RWPE1 (cell line): ENCODE results near the gene RBM4B.

Source experiments
- CTCF ChIA-PET: fragments of 350-600 bp; sonication (Branson Sonifier 250); formaldehyde crosslinking; extraction: SDS; loops from one replicate; lab custom pipeline; 2021; lab: Yijun Ruan, JAX
- POLR2A ChIA-PET: fragments of 400-600 bp; formaldehyde crosslinking; extraction: SDS; loops from one replicate; lab custom pipeline; 2020; ENCODE audit warnings: antibody characterized with exemption; ENCODE audit not compliant: low non-redundant PET; lab: Yijun Ruan, JAX
- DNase-seq: peaks from one replicate; pipeline ENCODE4 v3.0.0; 2012; ENCODE audit warnings: low spot score
- H3K27ac ChIP-seq: fragments of 450-650 bp; 2 replicates; pipeline ENCODE4 v1.5.1; 2017
- TF ChIP-seq, protein P1 (sequence below): fragments of 450-650 bp; conservative IDR thresholded peaks from 2 replicates; pipeline ENCODE4 v1.5.1; 2017; ENCODE audit warnings: low read depth, mild to moderate bottlenecking

Gene RBM4B

DNA sequence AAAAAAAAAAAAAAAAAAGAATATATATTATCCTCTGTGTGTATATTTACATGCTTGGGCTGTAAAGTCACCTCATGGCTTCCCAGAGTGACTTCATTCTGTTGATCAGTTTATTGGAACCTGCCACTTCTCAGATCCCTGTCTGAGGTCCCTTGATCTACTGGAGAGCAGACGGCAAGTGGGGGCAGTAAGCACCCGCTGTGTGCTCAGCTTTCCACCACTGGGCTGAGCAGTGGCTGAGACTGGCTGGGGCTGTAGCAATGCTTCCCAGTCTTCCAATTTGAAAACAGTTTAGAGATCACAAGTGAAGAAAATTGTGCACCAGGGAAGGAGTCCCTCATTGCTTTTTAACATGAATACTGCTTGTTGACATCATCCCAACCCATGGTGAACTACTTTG lies 6.9 kb upstream of the RBM4B start:
- peak overlapping the region; percentile 96 for H3K27ac ChIP-seq
- TF ChIP-seq, protein P1, sequence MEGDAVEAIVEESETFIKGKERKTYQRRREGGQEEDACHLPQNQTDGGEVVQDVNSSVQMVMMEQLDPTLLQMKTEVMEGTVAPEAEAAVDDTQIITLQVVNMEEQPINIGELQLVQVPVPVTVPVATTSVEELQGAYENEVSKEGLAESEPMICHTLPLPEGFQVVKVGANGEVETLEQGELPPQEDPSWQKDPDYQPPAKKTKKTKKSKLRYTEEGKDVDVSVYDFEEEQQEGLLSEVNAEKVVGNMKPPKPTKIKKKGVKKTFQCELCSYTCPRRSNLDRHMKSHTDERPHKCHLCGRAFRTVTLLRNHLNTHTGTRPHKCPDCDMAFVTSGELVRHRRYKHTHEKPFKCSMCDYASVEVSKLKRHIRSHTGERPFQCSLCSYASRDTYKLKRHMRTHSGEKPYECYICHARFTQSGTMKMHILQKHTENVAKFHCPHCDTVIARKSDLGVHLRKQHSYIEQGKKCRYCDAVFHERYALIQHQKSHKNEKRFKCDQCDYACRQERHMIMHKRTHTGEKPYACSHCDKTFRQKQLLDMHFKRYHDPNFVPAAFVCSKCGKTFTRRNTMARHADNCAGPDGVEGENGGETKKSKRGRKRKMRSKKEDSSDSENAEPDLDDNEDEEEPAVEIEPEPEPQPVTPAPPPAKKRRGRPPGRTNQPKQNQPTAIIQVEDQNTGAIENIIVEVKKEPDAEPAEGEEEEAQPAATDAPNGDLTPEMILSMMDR = no peak
- ChIA-PET POLR2A (no interaction called here), CTCF (interaction anchor here (0.6 kb wide), 1 partner anchor 256 kb away, joined by 3 read pairs; no protein-coding TSS in a partner anchor)
- no peak for DNase-seq

DNA sequence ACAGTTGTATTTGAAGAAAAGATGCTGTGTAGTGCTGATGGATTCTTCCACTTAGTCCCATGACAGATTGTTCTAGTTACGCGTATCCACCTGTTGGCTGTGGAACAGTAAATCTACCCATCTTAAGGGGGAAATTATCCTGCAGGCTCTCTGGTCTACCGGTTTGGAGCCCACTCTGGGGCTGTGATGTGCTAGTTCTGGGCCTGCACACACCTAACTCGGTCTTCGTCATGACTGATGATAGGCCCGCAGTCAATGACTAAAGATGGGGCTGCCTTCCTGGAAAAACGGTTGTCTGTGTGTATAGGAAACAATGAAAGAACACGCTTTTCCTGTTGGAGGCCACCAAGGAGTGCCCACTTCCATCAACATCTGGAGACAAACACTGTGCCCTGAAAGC lies 6.2 kb upstream of the RBM4B start:
- TF ChIP-seq, protein P1 = no peak
- CTCF ChIA-PET = no interaction called here
- POLR2A ChIA-PET = no interaction called here
- no peak overlapping the region for H3K27ac ChIP-seq
- DNase-seq = no peak

DNA sequence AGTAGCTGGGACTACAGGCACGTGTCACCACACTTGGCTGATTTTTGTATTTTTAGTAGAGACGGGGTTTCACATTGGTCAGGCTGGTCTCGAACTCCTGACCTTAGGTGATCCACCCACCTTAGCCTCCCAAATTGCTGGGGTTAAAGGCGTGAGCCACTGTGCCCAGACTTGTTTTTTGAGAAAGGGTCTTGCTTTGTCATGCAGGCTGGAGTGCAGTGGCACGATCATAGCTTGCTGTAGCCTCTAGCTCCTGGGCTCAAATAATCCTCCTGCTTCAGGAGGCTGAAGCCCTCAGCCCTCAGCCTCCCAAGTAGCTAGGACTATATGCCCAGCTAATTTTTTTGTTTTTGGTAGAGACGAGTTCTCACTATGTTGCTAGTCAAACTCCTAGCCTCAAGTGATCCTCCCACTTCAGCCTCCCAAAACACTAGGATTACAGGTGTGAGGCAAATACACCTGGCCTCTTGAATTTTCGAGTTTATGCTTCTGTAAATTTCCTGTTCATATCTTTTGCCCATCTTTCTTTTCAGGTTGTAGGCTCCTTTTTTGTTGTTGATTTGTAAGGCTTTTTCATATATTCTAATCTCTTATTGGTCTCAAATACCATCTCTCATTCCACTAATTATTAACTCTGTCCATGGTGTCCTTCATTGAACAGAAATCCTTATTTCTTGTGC lies 3.4 kb upstream of the RBM4B start:
- POLR2A ChIA-PET = no interaction called here
- CTCF ChIA-PET = no interaction called here
- TF ChIP-seq, protein P1 = no peak
- no peak for DNase-seq
- no peak overlapping the region for H3K27ac ChIP-seq

DNA sequence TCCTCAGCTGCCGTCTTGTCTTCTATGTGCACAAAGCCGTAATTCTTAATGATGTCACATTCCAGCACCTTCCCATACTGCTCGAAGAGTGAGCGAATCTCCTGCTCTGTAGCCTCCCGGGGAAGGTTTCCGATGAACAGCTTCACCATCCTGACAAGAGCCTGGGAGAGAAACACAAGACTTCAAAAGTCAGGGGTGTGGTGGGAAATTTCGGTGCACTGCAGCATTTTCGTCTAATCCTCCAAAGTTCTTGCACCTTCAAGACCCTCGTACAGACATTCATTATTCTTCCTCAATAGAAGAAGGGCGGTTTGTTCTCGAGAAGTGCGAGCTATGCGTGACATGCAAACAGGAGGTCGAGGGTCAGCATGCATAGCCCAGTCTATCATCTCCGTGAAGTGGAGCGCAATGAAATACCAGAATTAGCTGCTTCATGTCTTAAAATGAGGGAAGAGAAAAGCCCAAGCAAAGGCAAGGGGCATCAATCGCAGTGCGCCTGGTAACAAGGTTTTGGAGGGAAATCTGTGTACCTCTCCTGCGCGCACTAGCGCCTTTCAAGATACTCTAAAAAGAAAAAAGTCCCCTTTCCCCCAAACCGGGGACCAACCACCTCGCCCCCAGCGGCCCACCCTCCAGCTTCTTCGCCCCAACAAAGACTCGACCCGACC lies 622 bp downstream of the RBM4B start:
- no peak for DNase-seq
- TF ChIP-seq, protein P1 = no peak
- POLR2A ChIA-PET = interaction anchor here (0.5 to 1.9 kb wide), 5 partner anchors 9 to 371 kb away, joined by 3 to 9 read pairs (median 4); partner anchors contain the start of gene DPP3
- CTCF ChIA-PET = interaction anchor here (0.6 to 2.6 kb wide), 5 partner anchors 19 to 1107 kb away, joined by 3 to 6 read pairs (median 4); partner anchors contain the start of gene ZNRD2
- peak overlapping the region; percentile 94 for H3K27ac ChIP-seq

DNA sequence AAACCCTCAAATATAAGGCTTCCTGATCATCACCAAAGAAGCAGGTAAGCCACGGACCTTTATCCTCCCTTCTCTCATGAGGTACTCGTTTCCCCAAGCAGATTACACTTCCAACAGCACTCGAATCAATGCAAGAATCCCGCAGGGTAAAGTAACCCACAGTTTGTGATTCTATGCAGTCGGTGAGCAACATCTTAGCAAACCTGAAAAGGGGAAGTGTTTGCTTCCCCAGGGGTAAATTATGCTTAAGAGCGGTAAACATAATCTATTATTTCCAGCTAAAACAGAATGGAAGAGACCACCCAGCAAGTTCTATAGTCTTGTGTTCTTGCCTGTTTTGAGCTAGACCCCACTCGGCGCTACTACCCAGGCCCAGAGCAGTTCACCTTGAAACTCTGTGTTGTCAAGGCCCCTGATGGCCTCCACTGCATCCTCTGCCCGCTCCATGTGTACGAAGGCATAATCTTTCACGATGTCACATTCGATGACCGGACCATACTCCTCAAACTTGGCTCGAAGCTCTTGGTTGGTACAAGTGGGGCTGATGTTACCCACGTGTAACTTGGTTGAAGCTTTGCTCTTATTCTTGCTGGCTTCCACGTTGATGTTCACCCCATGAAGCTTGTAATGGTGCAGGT lies 1.3 kb downstream of the RBM4B start:
- POLR2A ChIA-PET = interaction anchor here (0.5 to 1.9 kb wide), 3 partner anchors 10 to 59 kb away, joined by 3 to 9 read pairs (median 5); no protein-coding TSS in a partner anchor
- CTCF ChIA-PET = interaction anchor here (0.6 to 2.6 kb wide), 3 partner anchors 19 to 1106 kb away, joined by 3 to 5 read pairs (median 3); partner anchors contain the start of gene ZNRD2
- DNase-seq = no peak
- TF ChIP-seq, protein P1 = no peak
- peak overlapping the region; percentile 94 for H3K27ac ChIP-seq

DNA sequence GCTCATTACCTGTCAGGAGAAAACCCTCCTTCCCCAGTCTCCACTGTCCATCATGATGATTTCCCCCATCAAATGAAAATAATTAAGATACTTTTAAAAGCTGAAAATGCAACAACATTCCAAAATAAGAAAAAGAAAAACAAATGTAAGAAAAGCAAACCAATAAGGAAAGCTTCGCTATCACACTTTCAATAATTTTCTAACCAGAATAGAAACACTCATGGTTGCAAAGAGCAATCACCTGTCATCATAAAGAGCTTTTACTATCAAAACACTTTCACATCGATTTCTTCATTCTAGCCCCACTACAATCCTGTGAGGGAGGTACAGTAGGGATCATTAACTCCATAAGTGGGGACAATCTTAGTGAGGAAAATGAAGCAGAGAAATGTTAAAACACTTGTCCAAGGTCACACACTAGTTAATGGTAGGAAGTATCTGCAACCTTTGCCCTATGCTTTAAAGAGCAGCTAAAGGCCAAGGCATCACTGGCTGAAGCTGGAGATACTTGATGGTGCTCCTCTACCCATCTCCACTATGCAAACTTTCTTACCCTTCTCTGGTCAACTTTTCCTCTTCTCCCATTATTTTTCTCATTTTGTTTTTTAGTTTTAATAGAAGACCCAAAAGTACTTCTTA lies 2.6 kb downstream of the RBM4B start:
- POLR2A ChIA-PET = no interaction called here
- H3K27ac ChIP-seq = no peak overlapping the region
- TF ChIP-seq, protein P1 = no peak
- CTCF ChIA-PET = no interaction called here
- DNase-seq = no peak
